ENCODE data around the gene IPO4.

IPO4 gene

DNA sequence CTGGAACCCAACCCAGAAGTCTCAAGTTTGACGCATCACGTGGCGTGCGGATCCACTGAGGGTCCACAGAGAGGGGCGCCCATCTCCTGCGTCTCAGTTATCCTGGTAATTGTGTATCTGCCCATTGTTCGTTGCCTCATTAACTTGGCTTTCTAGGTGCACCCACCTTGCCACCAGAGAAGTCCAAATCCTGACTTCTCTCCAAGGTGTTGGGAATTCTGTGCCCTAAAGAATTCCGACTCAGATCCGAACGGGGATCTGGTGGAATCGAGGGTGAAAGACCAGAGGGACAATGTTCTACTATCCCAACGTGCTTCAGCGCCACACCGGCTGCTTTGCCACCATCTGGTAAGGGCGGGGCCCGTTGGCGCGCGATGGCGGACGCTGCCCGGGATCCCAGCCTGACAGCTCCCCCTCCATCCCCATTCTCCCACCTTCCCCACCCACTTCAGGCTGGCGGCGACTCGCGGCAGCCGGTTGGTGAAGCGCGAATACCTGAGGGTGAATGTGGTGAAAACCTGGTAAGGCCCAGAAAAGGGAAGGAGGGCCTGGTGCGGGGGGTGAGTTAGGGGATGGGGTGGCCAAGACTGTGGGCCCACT lies 16.3 kb downstream of the IPO4 start:
- no peak for DNase-seq

DNA sequence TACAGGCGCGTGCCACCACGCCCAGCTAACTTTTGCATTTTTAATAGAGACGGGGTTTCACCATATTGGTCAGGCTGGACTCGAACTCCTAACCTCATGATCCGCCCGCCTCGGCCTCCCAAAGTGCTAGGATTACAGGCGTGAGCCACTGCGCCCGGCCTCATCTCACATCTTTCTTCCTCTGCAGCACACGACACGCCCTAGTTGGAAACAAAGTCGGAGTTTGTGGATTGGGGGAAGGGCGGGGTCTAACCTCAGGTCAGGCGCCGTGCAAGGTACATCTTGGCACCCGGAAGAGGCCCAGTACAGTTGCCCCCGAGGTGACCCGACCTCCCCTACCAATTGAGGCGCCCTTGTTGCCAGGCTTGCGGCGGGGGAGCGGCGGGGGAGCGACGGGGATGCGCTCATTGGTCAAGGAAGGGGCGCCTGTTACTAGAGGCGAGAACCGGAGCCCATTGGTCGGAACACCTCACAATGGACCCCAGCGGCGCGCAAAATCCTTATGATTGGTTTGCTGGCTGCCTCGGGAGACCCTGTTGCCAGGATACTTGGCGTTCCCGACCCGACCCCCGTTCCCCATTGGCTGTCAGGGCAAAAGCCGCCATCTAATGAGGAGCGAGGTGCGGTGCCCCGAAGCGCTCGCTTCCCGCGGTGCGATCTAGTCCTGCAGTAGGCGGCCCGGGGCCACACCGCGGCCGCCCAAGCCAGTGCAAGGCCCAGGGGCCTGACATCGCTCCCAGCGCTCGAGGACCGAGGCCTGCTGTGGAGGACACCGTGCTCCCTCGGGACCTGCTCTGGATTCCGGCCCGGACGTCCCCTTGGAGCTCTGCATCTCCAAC lies 17.0 kb downstream of the IPO4 start, which contains the start of gene REC8:
Gene REC8 (plus strand): TSS at position 659 of the 839 bp plus-strand sequence. CDS start 473 bp downstream, outside the sequence.
- no peak for DNase-seq

DNA sequence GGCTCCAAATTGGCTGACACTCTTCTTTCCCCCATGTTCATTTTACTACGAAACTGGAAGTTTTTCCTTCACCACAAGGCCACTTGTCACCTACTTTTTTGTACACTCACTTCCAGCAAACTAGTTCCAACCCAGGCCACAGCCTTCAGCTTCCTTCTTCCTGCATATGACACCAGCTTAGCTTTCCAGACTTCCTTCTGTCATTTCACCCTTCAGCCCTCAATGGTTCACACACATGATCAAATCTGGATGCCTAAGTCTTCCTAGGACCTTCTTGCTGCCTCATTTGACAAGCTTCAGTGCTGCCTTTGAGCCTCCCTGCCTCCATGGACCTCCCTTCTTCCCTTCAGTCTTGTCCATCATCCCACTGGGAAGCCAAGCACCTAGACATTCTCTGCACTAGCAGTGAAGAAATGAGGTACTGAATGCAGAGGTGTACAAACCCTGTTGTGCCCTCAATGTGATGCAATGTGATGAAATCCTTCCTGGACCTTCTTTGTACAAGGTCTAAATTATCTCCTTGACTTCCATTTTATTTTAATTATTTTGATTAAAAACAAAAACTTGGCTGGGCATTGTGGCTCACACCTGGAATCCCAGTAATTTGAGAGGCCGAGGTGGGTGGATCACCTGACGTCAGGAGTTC lies 21.0 kb downstream of the IPO4 start:
- DNase-seq = no peak

DNA sequence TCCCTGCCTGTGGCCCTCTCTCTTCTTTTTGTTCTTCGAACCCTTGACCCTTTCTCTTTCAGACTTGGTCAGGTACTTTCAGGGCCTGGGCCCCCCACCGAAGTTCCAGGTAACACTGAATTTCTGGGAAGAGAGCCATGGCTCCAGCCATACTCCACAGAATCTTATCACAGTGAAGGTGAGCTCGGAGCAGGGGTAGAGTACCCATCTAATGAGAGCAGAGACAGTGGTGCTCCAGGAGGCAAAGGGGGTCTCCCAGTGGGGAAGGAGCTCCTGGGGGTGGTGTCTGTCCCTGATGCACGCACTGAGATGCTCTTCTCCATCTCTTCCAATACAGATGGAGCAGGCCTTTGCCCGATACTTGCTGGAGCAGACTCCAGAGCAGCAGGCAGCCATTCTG lies 22.8 kb downstream of the IPO4 start:
- DNase-seq = no peak

DNA sequence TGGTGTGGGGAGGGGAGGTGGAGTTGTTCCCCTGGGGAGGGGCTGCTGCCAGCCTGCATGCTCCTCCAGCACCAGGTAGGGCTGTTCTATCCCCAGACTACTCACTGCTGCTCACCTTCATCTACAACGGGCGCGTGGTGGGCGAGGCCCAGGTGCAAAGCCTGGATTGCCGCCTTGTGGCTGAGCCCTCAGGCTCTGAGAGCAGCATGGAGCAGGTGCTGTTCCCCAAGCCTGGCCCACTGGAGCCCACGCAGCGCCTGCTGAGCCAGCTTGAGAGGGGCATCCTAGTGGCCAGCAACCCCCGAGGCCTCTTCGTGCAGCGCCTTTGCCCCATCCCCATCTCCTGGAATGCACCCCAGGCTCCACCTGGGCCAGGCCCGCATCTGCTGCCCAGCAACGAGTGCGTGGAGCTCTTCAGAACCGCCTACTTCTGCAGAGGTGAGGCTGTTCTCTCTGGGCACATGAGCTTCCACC lies 24.1 kb downstream of the IPO4 start:
- DNase-seq = no peak

DNA sequence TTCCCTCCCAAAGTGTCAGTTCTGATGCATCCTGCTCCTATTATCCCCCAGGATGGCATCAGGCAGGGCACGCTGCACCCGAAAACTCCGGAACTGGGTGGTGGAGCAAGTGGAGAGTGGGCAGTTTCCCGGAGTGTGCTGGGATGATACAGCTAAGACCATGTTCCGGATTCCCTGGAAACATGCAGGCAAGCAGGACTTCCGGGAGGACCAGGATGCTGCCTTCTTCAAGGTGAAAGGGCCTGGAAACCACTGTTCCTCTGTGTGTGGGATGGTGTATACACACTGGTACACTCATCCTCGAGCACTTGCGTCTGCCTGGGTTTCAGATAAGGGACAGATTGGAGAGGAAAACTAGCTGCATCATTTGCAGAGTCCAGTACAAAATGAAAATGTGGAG lies 26.5 kb downstream of the IPO4 start:
- DNase-seq = no peak

DNA sequence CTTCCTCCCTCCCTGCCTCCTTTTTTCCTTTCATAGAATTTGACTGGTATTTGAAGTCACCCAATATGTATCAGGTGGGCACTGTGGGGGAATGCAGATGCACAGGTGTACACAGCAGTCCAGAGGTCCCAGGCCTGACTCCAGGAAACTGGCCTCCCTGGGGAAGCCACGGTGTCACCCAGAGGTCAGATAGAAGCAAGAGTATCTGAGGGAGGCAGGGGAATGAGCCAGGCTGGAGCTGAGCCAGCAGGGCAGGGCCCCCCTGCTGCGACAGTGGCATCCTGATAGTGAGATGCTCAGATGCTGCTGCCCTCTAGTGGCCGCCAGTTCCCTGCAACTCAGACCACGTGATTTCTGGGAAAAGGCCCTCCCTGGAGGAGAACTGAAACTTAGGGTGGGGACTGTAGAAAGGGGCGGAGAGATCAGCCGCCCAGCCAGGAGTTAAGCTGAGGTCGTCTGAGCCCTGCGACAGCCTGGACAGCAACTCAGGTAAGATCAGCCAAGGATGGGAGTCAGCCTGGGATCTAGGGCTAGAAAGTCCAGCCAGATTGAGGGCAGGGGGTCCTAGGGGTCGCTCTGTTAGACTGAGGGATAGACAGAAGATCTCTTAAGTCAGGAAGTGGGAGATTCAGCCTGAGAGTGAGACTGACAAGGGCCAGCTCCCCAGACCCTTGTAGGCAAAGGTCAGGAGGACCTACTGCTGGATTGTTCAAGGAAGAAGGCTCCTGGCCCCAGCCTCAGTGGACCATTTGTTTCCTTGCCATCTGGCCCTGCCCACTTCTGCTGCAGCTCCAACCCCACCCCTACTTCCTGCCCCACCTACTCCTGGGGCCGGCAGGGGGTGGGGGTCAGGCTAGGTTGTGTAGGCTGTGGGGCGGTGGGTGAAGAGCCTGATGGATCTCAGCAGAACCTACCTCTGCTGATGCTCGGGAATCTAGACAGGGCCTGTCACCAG lies 27.5 kb downstream of the IPO4 start, which contains the start of gene IRF9:
Gene IRF9 (plus strand): TSS at position 416 of the 955 bp plus-strand sequence. CDS start 880 bp downstream, outside the sequence.
- DNase-seq = peak; percentile 80

DNA sequence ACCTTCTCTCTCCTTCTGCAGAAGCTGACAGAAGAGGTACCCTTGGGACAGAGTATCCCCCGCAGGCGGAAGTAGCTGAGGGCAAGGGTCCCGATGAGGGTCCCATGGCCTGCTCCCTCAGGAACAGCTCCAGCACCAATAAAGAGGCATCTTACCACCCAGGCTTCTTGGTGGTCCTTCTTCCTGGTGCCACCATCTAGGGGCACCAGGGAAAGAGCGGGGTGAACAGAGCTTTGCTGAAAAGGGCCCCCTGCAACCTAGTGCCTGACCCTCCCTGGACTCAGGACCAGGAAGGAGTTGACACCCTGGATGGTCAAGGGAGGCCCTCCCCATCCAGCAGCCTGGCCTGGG lies 28.1 kb downstream of the IPO4 start:
- no peak for DNase-seq

DNA sequence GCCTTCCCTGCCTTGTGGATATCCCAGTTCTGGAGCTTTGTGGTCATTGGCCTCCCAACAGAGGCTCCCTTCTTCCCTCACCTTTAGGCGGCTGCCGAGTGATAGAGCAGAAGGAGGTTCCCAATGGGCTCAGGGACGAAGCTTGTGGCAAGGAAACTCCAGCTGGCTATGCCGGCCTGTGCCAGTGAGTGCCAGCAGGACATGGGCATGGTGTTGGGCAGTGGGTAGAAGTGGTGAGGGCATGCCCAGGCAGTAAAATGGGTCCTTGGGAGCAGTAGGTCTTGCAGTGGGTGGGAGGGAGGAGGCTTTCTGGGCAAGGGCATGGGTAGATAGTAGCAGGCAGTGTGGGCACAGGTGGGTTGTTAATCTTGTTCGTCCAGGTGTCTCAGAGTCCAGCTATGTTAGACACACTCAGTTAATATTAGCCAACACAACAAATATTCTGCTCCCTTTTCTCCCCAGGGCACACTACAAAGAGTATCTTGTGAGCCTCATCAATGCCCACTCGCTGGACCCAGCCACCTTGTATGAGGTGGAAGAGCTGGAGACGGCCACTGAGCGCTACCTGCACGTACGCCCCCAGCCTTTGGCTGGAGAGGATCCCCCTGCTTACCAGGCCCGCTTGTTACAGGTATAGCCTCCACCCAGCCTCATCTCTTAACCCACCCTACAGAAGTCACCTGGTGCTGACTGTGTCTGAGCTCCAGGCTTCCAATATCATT lies 28.7 kb downstream of the IPO4 start:
- no peak for DNase-seq

DNA sequence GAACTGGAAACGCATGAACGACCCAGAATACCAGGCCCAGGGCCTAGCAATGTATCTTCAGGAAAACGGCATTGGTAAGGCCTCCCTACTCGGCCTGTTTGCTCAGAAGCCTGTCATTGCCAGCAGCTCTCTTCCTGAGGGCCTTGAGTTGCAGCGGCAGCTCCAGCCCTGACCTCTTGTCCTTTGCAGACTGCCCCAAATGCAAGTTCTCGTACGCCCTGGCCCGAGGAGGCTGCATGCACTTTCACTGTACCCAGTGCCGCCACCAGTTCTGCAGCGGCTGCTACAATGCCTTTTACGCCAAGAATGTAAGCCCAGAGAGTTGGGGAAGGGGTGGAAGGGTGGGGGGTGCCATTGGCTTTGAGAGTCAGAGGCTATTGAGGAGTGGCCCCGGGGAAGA lies 31.3 kb downstream of the IPO4 start:
- DNase-seq = no peak

DNA sequence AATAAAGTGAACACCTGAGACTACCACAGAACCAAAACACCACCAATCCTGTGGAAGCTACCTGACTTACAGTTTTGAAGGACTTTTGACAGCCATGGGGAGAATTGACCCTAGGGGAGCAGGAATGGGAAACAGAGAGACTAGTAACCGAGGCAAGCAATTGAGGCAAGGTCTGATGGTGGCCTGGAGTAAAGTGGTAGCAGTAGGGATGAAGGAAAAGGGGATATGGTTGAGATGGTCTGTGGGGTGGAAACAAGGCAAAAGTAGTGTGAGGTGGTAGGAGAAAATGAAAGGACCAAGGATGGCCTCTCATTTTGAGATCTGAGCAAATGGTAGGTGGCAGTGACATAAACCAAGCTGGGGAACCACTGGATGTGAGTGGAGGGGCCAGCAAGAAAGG lies 31.8 kb downstream of the IPO4 start:
- DNase-seq = no peak

DNA sequence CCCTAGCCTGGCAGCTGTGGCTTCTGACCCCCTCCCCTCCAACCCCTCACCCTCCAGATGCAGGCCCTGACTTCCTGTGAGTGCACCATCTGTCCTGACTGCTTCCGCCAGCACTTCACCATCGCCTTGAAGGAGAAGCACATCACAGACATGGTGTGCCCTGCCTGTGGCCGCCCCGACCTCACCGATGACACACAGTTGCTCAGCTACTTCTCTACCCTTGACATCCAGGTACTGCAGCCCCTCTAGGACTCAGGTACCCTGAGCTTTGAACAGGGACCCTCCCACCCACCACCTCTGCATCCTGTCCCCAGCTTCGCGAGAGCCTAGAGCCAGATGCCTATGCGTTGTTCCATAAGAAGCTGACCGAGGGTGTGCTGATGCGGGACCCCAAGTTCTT lies 33.5 kb downstream of the IPO4 start:
- DNase-seq = no peak

DNA sequence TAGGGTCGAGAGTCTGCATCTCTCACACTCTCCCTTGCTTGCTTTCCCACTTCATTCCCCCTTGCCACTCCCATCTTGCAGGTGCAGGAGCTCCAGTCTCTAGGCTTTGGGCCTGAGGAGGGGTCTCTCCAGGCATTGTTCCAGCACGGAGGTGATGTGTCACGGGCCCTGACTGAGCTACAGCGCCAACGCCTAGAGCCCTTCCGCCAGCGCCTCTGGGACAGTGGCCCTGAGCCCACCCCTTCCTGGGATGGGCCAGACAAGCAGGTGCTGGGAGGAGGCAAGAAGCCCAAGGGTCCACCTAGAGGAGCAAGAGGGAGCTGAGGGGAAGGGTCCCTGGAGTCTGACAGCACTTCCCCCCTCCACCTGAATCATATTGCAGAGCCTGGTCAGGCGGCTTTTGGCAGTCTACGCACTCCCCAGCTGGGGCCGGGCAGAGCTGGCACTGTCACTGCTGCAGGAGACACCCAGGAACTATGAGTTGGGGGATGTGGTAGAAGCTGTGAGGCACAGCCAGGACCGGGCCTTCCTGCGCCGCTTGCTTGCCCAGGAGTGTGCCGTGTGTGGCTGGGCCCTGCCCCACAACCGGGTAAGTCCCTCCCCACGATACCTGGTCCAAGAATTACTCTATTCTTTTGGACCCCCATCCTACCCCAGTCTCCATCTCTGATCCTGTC lies 37.1 kb downstream of the IPO4 start:
- DNase-seq = no peak

DNA sequence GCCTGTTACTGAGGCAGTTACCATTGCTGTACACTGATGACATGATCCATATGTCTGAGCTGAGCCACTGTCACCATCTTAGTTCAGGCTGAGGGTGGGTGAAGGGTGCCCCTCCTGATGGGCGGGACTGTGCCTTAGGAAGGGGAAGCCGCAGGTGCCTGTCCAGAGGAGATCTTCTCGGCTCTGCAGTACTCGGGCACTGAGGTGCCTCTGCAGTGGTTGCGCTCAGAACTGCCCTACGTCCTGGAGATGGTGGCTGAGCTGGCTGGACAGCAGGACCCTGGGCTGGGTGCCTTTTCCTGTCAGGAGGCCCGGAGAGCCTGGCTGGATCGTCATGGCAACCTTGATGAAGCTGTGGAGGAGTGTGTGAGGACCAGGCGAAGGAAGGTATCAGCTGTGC lies 37.6 kb downstream of the IPO4 start:
- DNase-seq = no peak

DNA sequence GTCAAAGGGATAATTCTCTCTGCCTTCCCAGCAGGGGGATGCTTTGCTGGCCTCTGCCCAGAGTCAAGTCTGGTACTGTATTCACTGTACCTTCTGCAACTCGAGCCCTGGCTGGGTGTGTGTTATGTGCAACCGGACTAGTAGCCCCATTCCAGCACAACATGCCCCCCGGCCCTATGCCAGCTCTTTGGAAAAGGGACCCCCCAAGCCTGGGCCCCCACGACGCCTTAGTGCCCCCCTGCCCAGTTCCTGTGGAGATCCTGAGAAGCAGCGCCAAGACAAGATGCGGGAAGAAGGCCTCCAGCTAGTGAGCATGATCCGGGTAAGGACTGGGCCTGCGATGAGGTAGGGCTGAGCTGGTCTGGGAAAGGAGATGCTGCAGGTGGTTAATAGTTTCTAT lies 38.0 kb downstream of the IPO4 start:
- DNase-seq = no peak

DNA sequence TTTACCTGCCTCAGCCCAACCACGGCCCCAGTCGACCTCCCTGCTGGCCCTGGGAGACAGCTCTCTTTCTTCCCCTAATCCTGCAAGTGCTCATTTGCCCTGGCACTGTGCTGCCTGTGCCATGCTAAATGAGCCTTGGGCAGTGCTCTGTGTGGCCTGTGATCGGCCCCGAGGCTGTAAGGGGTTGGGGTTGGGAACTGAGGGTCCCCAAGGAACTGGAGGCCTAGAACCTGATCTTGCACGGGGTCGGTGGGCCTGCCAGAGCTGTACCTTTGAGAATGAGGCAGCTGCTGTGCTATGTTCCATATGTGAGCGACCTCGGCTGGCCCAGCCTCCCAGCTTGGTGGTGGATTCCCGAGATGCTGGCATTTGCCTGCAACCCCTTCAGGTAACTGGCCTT lies 38.6 kb downstream of the IPO4 start:
- DNase-seq = no peak

DNA sequence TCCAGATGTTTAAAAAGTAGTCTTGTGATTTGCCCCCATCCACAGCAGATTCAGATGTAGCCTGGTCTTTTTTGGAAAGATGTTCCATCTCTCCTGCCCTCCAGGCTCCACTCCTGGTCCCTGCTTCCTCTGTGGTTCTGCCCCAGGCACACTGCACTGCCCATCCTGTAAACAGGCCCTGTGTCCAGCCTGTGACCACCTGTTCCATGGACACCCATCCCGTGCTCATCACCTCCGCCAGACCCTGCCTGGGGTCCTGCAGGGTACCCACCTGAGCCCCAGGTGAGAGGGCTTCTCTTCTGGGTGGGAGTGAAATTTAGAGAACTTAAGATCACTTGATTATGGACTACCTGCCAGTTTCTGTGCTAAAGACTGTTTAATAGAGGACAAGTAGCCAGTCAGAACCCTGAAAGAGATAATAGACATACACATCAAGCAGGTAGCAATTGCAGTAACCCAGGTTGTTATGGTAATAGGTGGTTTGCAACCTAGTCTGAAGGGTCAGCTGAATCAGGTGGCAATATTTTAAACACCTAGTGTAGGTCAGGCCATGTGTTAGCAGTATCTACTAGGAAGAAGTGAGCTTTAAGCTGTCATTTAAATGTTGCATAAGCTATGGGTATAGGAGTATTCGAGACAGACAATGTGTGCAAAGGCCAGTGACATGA lies 39.2 kb downstream of the IPO4 start:
- DNase-seq = no peak

DNA sequence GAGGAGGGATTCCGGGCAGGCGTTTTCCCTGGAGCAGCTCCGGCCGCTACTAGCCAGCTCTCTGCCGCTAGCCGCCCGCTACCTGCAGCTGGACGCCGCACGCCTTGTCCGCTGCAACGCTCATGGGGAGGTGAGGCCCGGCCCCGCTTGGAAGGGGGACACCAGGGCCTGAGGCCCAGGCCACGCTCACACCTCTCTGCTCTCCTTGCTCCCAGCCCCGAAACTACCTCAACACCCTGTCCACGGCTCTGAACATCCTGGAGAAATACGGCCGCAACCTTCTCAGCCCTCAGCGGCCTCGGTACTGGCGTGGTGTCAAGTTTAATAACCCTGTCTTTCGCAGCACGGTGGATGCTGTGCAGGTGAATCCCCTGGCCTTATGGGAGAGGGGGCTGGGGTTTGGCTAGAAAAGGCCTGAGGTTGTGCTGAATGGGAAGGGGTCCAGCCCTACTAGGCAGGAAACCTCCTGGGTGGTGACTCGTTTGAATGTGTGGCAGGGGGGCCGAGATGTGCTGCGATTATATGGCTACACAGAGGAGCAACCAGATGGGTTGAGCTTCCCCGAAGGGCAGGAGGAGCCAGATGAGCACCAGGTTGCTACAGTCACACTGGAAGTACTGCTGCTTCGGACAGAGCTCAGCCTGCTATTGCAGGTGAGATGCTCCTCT lies 40.7 kb downstream of the IPO4 start:
- DNase-seq = no peak

DNA sequence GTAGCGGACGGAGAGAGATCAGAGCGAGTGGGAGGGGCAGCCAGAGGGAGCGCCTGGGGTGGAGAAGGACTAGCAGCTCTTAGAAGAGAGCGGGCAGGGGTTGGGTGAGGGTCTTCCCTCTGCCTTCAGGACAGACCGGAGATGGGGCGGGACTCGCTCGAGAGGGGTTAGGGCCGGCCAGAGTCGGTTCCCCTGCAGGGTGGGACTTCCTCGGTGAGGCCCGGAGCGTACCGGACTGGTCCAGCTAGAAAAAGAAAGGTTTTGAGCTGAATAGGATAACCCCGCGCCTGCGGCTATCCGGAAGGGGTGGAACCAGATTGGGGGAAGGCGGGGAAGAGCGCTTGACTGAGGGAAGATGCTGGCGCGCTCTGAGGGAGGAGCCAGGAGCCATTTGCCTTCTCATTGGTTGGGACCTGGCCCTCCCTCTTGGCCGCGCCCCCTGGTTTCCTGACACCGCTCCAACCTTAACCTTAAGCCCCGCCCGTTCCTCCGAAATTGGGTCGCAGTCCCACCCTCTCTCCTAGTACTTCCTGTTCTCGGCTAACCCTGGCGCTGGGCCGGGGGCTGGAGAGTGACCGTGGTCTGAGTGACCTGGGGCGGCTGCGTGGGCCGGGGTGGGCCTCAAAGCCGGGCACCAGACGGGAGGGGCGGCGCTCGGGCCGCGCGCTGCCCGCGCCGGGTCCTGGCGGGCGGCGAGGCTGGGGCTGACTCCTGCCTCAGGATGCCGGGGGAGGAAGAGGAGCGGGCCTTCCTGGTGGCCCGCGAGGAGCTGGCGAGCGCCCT lies 41.4 kb downstream of the IPO4 start, which contains the start of gene RNF31:
Gene RNF31 (plus strand): TSS at position 521 of the 783 bp plus-strand sequence. CDS start 201 bp downstream, at position 722.
- DNase-seq = peak; percentile 80
